Liver (tissue), 3 donors: ENCODE results near the gene RUNX1.

ENCODE experiments used
- EGR1 ChIP-seq, 2 donors: IDR thresholded peaks; 2 replicates each; pipeline ENCODE4 v1.6.1; 2016 to 2018; ENCODE audit warnings: antibody characterized with exemption in 2 of 2, low read depth in 2 of 2
- GABPA ChIP-seq, 2 donors: IDR thresholded peaks in 1 of 2; conservative IDR thresholded peaks in 1 of 2; 2 replicates each; pipeline ENCODE4 v1.6.1; 2016; ENCODE audit warnings: antibody characterized with exemption in 2 of 2, mild to moderate bottlenecking in 1 of 2, moderate library complexity in 1 of 2
- JUND ChIP-seq, 2 donors: IDR thresholded peaks; 2 replicates each; pipeline ENCODE4 v1.6.1; 2016; ENCODE audit warnings: antibody characterized with exemption in 2 of 2
- NR2F2 ChIP-seq: IDR thresholded peaks from 2 replicates; pipeline ENCODE4 v1.6.1; 2016; ENCODE audit warnings: antibody characterized with exemption
- RAD21 ChIP-seq, 2 donors: IDR thresholded peaks; 2 replicates each; pipeline ENCODE4 v1.6.1; 2016; ENCODE audit warnings: antibody characterized with exemption in 2 of 2, mild to moderate bottlenecking in 2 of 2
- SP1 ChIP-seq: IDR thresholded peaks from 2 replicates; pipeline ENCODE4 v1.6.1; 2018; ENCODE audit warnings: antibody characterized with exemption, mild to moderate bottlenecking
- TAF1 ChIP-seq: conservative IDR thresholded peaks from 2 replicates; pipeline ENCODE4 v1.6.1; 2016; ENCODE audit warnings: antibody characterized with exemption, mild to moderate bottlenecking
- YY1 ChIP-seq: IDR thresholded peaks from 2 replicates; pipeline ENCODE4 v1.6.1; 2016; ENCODE audit warnings: antibody characterized with exemption, mild to moderate bottlenecking
- TF ChIP-seq, protein P1 (sequence below): fragments of 150-350 bp; IDR thresholded peaks from 2 replicates; pipeline ENCODE4 v1.5.1; 2017; ENCODE audit warnings: improper control_type of control experiment, low read depth, low read length; ENCODE audit not compliant: missing input control
- TF ChIP-seq, protein P2 (sequence below): IDR thresholded peaks from 2 replicates; pipeline ENCODE4 v1.6.1; 2016; ENCODE audit warnings: antibody characterized with exemption, mild to moderate bottlenecking
- TF ChIP-seq, protein P3 (sequence below): IDR thresholded peaks from 2 replicates; pipeline ENCODE4 v1.6.1; 2016; ENCODE audit warnings: antibody characterized with exemption
- donor health status: healthy.
- donor health status: healthy.

DNA sequence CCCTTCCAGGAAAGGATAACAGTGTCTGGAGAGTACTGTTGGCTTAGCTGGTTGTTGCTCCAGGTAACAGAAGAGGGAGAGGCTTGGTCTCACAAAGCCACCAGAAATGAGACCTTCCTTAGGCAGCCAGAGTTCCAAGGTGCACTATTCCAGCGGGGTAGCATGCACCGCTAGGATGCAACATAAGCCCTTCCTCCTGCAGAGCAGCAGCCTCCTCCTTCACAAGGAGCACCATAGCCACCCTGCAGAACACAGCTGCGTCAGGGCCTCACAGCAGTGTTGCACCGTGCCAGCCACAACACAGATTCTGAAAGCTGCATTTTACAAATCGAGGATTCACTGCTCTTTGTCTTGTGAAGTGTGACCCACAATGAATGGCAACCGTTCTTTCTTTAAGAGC, 238.3 kb downstream of the RUNX1 start:
- TF ChIP-seq, protein P1, sequence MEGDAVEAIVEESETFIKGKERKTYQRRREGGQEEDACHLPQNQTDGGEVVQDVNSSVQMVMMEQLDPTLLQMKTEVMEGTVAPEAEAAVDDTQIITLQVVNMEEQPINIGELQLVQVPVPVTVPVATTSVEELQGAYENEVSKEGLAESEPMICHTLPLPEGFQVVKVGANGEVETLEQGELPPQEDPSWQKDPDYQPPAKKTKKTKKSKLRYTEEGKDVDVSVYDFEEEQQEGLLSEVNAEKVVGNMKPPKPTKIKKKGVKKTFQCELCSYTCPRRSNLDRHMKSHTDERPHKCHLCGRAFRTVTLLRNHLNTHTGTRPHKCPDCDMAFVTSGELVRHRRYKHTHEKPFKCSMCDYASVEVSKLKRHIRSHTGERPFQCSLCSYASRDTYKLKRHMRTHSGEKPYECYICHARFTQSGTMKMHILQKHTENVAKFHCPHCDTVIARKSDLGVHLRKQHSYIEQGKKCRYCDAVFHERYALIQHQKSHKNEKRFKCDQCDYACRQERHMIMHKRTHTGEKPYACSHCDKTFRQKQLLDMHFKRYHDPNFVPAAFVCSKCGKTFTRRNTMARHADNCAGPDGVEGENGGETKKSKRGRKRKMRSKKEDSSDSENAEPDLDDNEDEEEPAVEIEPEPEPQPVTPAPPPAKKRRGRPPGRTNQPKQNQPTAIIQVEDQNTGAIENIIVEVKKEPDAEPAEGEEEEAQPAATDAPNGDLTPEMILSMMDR = no peak
- TF ChIP-seq NR2F2 (no peak), TAF1 (no peak), YY1 (no peak), SP1 (no peak), EGR1 (IDR thresholded peaks at IDR 0.05; ENCODE audit: low read depth in 2 of 2) (no peak), JUND (IDR thresholded peaks at IDR 0.05) (no peak), RAD21 (IDR thresholded peaks at IDR 0.05) (no peak), GABPA (IDR thresholded peaks at IDR 0.05 in 1 of 2, conservative IDR thresholded peaks at IDR 0.05 in 1 of 2) (no peak)
- TF ChIP-seq, protein P2, sequence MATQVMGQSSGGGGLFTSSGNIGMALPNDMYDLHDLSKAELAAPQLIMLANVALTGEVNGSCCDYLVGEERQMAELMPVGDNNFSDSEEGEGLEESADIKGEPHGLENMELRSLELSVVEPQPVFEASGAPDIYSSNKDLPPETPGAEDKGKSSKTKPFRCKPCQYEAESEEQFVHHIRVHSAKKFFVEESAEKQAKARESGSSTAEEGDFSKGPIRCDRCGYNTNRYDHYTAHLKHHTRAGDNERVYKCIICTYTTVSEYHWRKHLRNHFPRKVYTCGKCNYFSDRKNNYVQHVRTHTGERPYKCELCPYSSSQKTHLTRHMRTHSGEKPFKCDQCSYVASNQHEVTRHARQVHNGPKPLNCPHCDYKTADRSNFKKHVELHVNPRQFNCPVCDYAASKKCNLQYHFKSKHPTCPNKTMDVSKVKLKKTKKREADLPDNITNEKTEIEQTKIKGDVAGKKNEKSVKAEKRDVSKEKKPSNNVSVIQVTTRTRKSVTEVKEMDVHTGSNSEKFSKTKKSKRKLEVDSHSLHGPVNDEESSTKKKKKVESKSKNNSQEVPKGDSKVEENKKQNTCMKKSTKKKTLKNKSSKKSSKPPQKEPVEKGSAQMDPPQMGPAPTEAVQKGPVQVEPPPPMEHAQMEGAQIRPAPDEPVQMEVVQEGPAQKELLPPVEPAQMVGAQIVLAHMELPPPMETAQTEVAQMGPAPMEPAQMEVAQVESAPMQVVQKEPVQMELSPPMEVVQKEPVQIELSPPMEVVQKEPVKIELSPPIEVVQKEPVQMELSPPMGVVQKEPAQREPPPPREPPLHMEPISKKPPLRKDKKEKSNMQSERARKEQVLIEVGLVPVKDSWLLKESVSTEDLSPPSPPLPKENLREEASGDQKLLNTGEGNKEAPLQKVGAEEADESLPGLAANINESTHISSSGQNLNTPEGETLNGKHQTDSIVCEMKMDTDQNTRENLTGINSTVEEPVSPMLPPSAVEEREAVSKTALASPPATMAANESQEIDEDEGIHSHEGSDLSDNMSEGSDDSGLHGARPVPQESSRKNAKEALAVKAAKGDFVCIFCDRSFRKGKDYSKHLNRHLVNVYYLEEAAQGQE = no peak
- TF ChIP-seq, protein P3, sequence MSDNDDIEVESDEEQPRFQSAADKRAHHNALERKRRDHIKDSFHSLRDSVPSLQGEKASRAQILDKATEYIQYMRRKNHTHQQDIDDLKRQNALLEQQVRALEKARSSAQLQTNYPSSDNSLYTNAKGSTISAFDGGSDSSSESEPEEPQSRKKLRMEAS = no peak
